Fibroblast of villous mesenchyme (primary cell): Measurements from ENCODE around the gene GADD45G. TPM values are rescaled to one million over a fixed set of nuclear protein-coding genes. Genes with fewer than 3 reads are reported as not detected.

Source experiments
- DNase-seq: peaks from one replicate; pipeline ENCODE4 v3.0.0-alpha.2; 2010; ENCODE audit warnings: low read depth
- H3K4me3 ChIP-seq: 2 replicates; pipeline ENCODE4 v1.5.1; 2011; ENCODE audit warnings: low read depth, mild to moderate bottlenecking, low read length
- CTCF ChIP-seq: IDR thresholded peaks from 2 replicates; pipeline ENCODE4 v1.5.1; 2012; ENCODE audit warnings: low read depth, mild to moderate bottlenecking, low read length; ENCODE audit not compliant: insufficient read depth
- total RNA-seq: library from RNA; depleted of rRNA; stranded (reverse); fragments of >200 nt; gene quantifications from 2 replicates; pipeline ENCODE4 v1.2.3, GENCODE V29; 2012

Gene GADD45G
- total RNA-seq, 1 donor = 0.43 TPM

GRCh38 chr9:89617978-89618377 lies 13.2 kb downstream of the GADD45G start:
- no peak overlapping the region for H3K4me3 ChIP-seq
- no peak for DNase-seq
- TF ChIP-seq CTCF = no peak

GRCh38 chr9:89619019-89619418 lies 14.2 kb downstream of the GADD45G start:
- TF ChIP-seq CTCF = no peak
- DNase-seq = no peak
- H3K4me3 ChIP-seq = no peak overlapping the region

- H3K4me3 ChIP-seq = no peak overlapping the region
- no peak for TF ChIP-seq CTCF
- DNase-seq = no peak
Observed at GRCh38 chr9:89619424-89620138, 14.8 kb downstream of the GADD45G start.

GRCh38 chr9:89621031-89621430 lies 16.2 kb downstream of the GADD45G start:
- TF ChIP-seq CTCF = no peak
- H3K4me3 ChIP-seq = no peak overlapping the region
- no peak for DNase-seq

GRCh38 chr9:89621676-89622075 lies 16.9 kb downstream of the GADD45G start:
- no peak for TF ChIP-seq CTCF
- no peak for DNase-seq
- no peak overlapping the region for H3K4me3 ChIP-seq

- no peak for DNase-seq
- no peak overlapping the region for H3K4me3 ChIP-seq
- no peak for TF ChIP-seq CTCF
Observed at GRCh38 chr9:89622933-89623861, 18.4 kb downstream of the GADD45G start.
